ENCODE measurements around the gene C1orf210.

C1orf210 gene

DNA sequence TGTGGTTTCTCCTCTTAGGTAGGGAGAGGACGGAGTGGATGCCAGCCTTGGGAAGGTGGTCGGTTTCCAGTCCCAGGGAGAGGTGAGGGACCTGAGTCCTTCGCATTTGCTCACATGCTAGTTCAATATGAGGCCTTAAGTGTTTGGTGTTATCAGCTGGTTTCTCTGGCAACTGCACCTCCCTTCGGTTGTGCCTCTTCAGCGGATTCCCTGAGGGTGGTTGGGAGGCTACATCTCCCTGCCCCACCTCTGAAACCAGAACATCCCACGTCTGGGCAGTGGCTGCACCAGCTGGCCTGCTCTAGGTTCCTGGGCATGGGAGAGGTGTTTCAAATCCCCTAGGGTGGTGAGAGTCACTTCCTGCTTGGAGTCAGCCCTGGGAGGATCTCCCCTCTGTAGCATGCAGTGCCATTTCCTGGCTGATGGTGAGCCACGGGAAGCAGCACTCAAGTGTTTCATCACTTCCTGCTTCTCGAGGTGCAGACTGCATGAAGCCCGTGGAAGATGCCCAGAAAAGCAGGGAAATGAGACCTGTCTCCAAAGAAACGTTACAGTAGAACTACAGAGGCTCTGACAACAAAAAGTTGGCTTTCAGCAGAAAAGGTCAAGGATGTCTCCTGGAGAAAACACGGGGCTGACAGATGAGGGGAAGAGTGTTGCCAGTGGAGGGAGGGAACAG is 11.1 kb downstream of the C1orf210 start:
- no peak for DNase-seq (ENCODE audit: low spot score)

DNA sequence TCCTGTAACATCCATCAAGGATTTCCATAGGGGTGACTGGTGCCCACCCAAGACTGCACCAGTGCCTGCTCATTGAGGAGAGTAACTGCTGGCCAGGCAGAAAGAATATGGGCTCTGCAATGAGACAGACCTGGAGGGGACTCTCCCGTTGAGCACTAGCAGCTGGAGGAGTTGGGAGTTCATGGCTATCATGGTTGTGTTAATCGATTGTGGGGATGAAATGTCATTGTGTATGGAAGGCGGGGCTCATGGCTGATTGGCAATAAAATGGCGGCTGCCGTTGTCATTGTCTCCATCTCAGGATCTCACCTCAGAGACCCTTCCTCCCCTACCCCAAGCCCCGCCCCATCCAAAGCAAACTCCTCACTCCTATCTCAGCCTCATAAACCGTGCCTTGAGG is 11.7 kb downstream of the C1orf210 start:
- no peak for DNase-seq (ENCODE audit: low spot score)

DNA sequence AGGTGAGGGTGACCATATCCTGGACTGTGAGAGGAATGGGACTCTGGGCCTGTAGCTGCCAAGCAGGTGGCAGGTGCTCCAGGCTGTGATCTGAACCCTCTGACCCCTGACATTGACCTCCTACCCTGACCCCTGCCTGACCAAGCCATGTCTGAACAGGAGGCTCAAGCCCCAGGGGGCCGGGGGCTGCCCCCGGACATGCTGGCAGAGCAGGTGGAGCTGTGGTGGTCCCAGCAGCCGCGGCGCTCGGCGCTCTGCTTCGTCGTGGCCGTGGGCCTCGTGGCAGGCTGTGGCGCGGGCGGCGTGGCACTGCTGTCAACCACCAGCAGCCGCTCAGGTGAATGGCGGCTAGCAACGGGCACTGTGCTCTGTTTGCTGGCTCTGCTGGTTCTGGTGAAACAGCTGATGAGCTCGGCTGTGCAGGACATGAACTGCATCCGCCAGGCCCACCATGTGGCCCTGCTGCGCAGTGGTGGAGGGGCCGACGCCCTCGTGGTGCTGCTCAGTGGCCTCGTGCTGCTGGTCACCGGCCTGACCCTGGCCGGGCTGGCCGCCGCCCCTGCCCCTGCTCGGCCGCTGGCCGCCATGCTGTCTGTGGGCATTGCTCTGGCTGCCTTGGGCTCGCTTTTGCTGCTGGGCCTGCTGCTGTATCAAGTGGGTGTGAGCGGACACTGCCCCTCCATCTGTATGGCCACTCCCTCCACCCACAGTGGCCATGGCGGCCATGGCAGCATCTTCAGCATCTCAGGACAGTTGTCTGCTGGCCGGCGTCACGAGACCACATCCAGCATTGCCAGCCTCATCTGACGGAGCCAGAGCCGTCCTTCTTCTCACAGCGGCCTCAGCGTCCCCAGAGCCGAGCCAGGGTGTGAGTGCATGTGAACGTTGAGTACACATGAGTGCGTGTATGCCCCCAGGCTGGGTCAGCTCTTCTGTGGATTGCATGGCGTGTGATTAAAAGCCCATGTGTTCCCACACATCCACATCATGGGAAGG is 12.5 kb downstream of the C1orf210 start:
- no peak for DNase-seq (ENCODE audit: low spot score)

DNA sequence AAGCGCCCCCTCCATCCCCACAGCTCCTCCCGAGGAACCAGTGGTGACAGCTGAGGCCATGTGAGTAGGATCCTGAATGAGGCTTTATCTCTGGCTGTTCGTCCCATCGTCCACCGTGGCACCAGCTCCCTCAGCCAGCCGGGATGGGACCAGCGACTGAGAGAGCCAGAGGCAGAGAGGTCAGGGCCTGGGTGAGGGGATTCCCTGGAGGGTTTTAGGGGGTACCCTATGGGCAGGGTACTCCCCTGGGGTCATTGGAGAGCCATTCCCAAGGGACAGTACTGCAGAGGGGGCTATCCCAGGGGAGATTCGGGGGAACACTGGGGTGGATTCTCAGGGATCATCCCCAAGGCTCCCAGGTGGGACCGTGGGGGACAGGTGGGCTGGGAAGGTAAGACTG is 13.2 kb downstream of the C1orf210 start:
- no peak for DNase-seq (ENCODE audit: low spot score)

DNA sequence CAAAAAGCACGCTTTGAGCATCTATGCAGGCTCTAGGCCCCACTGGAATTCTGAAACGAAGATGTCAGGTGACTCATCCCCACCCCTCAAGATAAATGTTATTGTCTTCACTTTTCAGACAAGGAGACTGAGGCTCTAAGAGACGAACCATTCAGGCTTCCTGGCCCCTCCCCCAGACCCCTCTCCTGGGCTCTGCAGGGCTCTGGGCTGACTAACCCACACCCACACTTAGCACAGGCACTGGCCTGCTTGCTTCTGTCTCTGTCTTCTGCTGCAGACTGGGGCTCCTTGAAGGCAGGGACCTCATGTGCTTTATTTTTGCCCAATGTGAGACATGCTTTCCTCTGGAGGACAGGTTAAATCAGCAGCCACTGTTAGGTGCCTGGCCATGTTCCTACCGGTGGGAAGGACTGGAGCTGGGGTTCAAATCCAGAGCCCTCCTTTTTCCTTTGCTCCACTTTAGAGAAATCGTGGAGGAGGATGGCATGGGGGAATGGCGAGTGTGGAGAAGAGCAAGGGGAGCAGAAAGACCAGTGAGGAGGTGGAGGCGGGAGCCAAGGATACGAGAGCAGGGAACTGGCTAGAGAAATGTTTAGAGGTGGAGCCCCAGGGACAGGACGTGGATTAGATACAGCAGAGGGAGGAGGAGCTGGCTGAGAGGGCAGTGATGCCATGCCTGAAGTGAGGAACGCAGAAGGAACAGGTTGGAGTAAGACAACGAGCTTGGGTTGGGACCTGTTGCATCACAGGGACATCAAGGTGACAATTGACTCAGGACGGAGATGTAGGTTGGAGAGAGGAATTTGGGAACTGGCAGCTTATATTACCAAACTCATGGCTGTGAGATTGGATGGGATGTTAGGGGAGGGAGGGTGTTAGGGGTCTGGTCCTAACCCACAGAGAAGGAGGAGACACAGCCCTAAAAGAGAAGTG is 13.9 kb downstream of the C1orf210 start:
- DNase-seq (ENCODE audit: low spot score): no peak

DNA sequence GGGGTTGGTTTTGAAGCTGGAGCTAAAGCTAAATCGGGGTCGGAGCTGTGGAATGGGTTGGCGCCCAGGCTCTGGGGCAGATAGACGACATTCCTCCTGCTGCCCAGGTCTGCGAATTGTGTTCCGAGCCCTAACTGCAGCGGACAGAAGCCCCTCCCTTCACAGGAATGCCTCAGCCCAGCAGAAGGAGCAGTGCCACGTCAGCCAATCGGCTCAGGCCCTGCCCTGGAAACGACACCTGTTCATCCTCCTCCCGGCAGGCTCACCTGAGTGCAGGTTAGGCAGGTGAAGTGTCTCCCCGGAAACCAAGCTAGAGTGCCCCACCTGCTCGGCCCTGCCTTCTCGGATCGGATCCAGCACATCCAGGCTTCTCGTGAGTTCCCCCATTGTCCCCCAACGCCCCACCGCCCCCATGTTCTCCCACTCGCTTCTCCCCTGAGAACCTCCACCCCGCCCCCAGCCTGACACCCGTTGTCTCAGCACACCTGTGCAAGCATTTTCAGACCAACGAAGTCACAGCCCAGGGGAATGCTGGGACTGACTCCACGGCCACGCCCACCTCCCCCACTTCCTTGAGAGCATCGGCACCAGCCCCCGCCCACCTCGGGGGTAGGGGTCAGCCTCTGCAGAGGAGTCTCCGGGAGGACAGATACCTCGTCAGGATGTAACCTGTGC is 14.8 kb downstream of the C1orf210 start:
- DNase-seq (ENCODE audit: low spot score): no peak

DNA sequence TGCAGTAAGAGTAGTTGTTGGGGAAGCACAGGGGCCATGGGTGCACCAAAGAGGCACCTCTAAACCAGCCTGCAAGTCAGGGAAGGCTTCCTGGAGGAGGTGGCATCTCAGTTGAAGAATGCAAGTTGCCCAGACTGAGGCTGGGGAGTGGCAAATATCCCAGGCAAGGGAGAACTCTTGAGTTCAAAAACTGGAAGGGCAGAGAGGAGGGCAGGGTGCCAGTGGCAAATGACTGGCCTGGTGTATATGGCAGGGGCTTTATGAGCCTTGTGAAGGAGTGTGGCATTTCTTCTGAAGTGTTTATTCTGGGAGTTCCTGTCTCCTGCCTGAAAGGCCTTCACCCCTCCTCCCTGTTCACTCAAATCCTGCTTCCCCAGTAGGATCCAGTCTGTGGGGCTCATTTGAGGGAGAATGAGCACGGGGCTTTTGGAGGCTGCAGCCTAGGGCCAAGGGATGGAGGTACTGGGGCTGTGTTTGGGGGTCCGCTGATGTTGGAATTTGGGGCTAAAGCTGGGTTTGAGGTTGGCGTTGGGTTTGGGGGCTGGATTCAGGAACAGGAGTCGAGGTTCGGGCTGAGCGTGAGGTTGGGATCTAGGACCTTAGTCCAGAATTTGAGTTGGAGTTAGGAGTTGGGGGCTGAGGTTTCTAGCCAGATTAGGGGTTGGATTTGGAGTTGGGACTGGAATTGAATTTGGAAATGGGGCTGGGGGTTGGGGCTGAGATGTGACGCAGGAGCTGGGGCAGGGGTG is 15.6 kb downstream of the C1orf210 start, which contains the start of gene TMEM125:
TMEM125 (plus strand) TSS at position 357 of the 749 bp plus-strand sequence. CDS start 2,740 bp downstream, outside the sequence.
- no peak for DNase-seq (ENCODE audit: low spot score)

DNA sequence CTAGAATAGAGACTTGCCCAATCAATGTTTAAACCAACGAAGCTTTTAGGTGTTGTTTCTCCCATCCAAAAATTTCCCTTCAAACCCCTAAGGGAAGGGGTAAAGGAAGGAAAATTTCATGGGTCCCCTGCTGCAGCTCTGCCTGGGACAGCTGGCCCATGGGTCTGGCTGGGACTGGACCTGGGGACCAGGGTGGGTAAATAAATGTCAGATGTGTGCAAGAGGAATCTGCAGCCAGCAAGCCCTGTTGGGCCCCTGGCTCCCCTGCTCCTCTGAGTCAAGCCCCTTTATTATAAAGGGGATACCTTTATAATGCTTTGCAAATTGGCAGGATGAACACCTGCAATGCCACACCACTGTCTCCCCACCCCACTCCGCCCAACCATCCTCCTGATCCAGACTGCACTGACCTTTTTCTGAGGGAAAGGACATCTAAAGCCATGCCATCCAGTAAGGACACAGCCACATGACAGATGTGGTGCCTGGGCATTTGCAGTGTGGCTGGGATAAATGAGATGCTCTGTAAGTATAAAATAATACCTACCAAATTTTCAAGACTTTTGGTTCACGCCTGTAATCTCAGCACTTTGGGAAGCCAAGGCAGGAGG is 17.5 kb downstream of the C1orf210 start:
- no peak for DNase-seq (ENCODE audit: low spot score)

DNA sequence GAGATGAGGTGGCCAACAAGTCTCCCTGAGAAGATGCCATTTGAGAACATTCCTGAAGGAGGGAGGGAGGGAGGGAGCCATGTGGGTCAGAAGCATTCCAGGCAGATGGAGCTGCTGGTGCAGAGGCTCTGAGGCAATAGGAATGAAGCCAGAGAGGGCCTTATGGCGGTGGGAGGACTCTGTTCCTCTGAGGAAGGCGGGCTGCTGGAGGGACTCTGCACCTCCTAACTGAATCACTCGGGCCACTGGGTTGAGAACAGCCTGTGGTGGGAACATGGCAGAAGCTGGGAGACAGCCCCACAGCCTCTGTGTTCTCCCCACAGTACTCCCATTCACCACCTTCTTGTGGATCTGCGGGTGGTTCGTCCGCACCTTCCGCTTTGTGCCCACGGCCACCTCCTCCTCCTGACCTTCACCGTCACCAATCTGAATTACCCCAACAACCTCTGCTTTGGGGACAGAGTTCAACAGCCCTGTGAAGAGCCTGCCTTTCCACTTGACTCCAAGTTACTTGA is 18.0 kb downstream of the C1orf210 start:
- DNase-seq (ENCODE audit: low spot score): no peak

DNA sequence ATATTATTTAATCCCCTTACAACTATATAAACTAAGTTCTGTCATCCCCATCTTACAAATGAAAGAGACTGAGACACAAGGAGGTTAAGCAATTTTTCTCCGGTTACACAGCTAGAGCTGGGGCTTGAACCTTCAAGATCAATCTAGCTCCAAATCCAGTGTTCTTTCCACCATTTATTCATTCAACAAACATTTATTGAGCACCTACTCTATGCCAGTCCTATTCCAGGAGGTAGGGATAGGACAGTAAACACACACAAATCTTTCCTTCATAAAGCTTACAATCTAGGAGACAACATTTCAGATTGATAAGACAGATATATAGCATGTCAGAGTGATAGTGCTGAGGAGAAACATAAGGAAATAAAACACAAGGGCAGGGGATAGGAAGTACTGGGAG is 18.5 kb downstream of the C1orf210 start:
- DNase-seq (ENCODE audit: low spot score): no peak

DNA sequence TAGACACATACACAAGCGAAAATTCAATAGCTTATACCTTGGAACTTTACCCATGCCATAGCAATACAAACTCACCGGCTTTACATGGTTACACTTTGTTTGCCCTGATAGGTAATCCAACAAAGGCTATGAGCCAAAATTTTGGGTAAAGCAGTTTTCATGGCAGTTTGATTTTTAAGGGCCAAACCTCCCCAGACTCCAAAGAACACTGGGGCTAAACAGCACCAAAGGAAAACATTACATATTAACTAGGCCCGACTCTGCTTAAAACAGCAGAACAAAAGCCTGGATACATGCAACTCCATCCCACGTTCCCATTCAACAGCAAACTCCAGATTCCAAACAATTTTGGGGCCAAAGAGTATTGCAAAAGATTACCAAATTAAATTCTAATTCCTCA is 19.9 kb downstream of the C1orf210 start:
- DNase-seq (ENCODE audit: low spot score): no peak

DNA sequence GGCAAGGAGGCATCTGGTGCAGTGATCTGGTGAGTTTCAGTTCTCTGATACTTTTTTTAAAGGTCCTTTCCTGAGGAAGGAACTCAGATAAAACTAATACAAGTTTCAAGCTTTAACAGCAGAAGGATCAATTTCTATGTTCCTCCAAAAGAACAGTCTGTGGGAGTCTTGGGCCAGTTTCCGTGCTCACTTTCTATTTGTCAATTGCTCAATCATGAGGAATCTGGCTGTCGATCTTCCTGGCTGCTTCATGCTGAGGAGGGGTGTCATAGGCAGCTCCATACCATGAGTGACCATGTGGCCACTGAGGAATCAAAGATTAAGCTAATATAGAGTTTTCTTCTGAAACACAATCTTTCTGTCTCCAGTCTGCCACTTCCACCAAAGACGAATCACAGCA is 27.0 kb downstream of the C1orf210 start:
- no peak for DNase-seq (ENCODE audit: low spot score)

DNA sequence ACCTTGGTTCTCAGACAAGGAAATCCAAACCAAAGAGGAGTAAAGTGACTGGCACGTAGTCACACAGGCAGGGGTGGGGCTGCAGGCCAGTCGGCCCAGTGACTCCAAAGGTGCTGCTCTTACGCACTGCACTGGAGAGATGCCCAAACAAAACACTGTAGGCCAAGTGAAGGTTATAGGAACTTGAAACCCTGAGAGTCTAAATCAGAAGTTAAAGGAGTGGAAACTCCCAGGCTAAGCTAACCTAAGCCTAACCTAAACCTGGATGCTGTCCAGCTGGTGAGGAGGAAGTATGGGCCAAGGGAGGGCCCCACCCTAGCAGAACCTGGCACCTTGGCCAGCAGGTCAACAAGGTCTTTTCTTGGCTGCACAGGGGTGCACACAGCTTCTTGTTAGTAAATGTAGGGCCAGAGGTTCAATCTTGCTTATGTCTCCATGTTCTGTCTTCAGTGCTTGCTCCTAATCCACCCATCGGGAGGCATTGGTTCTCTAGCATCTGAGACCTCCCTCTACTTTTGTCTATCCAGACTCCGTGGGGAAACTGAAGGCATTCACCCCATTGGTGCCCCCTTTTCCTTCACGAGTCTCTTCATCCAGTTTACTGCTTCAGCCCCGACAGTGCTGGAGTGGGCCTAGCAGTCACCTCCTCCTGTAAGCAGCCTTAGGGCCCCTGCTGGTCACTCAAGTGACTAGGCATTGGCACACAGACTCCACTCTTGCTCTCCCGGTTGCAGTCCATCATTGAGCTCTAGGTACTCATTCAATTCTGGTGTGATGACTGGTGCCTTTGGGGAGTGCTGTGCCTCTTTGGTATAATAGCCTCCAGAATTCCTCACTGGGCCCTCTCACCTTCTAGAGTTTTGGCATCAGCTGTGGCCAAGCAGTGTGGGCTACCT is 28.5 kb downstream of the C1orf210 start:
- DNase-seq (ENCODE audit: low spot score): no peak

DNA sequence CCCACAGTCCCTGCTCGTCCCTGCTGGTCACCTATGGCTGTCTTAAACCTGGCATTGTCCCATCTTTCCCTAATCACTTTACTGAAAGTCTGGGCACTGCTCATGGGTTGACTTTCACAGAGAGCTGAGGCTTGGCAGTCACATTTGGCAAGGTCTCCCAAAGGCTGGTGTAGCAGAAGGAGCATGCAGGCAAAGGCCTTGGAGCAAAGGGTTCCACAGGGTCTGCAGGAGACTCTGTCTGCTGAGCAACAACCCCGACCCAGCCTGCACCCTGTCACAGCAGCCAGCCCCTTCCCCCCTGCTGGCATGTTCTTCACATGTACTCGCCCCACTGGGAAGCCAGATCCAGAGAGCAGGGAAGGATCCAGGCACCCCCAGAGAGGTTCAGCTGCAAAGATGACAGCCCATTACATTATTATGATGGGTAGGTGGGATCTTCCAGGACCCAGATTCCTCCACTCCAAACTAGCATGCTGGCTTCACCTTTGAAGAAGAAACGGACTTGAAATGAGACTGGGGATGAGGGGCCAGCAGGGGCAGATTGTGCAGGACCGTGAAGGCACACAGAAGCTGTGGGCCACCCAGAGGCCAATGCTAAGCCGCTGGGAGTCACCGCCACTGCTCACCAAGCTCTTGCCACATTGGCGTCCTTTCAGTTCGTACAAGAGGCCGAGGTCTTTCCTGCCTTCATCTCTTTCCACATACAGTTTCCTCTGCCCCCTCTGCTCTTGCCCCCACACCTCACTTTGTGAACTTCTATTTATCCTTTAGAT is 29.8 kb downstream of the C1orf210 start:
- no peak for DNase-seq (ENCODE audit: low spot score)

DNA sequence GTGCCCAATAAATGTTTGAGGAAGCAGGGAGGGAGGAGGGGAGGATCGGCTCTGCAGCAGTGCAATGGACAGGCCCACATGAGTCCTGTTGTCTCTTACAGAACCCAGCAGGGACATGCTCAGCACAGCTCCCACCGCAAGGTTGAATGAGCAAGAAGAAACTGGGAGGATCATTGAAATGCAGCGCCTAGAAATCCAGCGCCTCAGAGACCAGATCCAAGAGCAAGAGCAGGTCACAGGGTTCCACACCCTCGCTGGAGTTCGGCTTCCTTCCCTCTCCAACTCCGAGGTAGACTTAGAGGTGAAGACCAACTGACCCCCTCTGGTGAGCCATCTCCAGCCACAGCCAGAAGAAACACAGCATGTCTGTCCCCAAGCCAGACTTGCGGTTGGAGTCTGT is 31.5 kb downstream of the C1orf210 start:
- DNase-seq (ENCODE audit: low spot score): no peak

DNA sequence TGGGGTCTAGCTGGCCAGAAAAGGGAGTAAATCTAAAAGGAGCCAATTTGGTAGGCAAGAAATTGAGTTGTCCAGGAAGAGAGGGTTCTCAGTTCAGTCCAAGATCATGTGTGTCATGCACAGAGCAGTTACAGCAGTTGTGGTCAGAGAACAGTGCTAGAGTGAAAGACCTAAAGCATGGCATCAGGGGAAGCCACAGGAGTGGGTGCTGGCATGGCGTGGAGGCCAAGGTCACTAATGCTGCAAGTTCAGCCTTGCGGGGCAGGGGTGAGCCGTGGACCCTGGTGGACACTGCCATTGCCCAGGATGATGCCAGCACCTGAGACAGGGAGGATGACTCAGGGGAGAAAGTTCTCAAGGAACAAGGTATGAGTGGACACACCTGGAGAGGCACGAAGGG is 32.2 kb downstream of the C1orf210 start:
- DNase-seq (ENCODE audit: low spot score): no peak

DNA sequence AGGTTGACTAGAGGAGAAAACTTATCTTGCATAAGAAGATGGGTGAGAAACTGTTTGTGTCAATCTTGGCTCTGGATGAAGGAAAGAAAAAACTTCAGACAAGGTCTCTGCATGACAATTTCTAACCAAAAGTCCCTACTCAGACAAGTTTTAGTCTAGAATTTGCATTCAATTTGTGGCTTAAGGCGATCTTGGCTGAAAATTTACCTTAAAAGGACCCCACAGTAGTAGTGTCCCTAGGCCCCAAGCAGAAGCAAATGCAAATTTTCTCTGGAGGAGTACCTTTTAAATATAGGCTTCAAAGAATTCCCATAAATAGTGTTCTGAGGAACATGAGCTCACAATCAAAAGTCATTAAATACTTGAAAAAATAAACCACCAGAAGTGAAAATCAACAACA is 33.2 kb downstream of the C1orf210 start:
- DNase-seq (ENCODE audit: low spot score): no peak

DNA sequence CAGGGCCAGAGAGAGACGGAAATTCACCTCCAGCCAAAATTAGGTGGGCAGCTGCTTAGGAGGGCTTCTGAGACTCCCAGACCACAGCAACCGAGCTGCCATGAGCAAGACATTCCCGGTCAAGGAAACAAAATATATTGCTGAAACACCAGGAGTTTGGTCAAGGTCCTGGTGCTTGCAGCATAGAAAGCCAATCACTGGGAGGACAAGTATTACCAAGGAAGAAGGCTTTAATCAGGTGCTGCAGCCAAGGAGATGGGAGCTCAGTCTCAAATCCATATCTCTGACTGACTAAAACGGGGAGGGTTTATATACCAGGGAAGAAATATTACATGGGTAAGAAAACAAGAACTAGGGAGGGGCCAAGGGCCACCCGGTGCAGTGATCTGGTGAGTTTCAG is 34.4 kb downstream of the C1orf210 start:
- no peak for DNase-seq (ENCODE audit: low spot score)

Data from germinal center (tissue), 1 donor.